GM12878 (cell line): ENCODE data around the gene GALK2. TPM values are rescaled to one million over a fixed set of nuclear protein-coding genes. Genes with fewer than 3 reads are reported as not detected.

ENCODE experiments used
- ATAC-seq: fragments of 200-7000 bp; cut with Tn5 transposase; 3 replicates; pipeline ENCODE4 v1.9.1; 2020; ENCODE audit warnings: mild to moderate bottlenecking, moderate library complexity
- BruUV-seq: library from RNA; stranded (reverse); fragments of 400-500 nt; replicated peaks from 2 replicates; lab custom pipeline; 2021; lab: Mats Ljungman, UMichigan
- CTCF ChIA-PET: fragments of 300-600 bp; sonication (Branson Sonifier 250); formaldehyde crosslinking; extraction: SDS; loops from one replicate; lab custom pipeline; 2021; ENCODE audit warnings: inconsistent platforms; lab: Yijun Ruan, JAX
- POLR2A ChIA-PET: fragments of 350-600 bp; formaldehyde crosslinking; extraction: SDS; loops from one replicate; lab custom pipeline; 2021; ENCODE audit warnings: inconsistent platforms; lab: Charles Lee
- RAD21 ChIA-PET: fragments of 300-600 bp; sonication (Branson Sonifier 250); formaldehyde crosslinking; loops from one replicate; lab custom pipeline; 2023; ENCODE audit warnings: antibody characterized with exemption; ENCODE audit not compliant: unreplicated experiment; lab: Charles Lee
- SMC1A ChIA-PET: fragments of 300-600 bp; sonication (Branson Sonifier 250); formaldehyde crosslinking; loops from one replicate; lab custom pipeline; 2023; ENCODE audit not compliant: unreplicated experiment, uncharacterized antibody; lab: Charles Lee
- DNase-seq: peaks from one replicate; pipeline ENCODE4 v3.0.0-alpha.2; 2011; ENCODE audit warnings: low read depth, low spot score
- FAIRE-seq: peaks from 3 replicates; lab custom pipeline; 2011; peaks lifted over from hg19 to GRCh38; lab: Jason Lieb, UNC
- H2AFZ ChIP-seq: 2 replicates; pipeline ENCODE4 v1.6.0; 2011; ENCODE audit warnings: low read depth, low read length, control low read depth; ENCODE audit not compliant: control insufficient read depth
- H3K27ac ChIP-seq: 2 replicates; pipeline ENCODE4 v1.5.1; 2011; ENCODE audit warnings: control low read depth; ENCODE audit not compliant: control insufficient read depth, insufficient read depth
- H3K27me3 ChIP-seq, 2 experiments: replicated peaks in 1 of 2; 2 replicates each; pipeline versions ENCODE4 v1.6.0 to v1.6.1; 2011; ENCODE audit warnings: low read length in 1 of 2; ENCODE audit not compliant: control insufficient read depth in 2 of 2, insufficient read depth in 2 of 2
- H3K36me3 ChIP-seq, 2 experiments: 2 replicates each; pipeline ENCODE4 v1.5.1; 2011; ENCODE audit warnings: low read length in 1 of 2; ENCODE audit not compliant: control insufficient read depth in 2 of 2, insufficient read depth in 2 of 2
- H3K4me1 ChIP-seq: 2 replicates; pipeline ENCODE4 v1.6.1; 2011; ENCODE audit warnings: mild to moderate bottlenecking, low read length, moderate library complexity, mixed read lengths; ENCODE audit not compliant: control insufficient read depth, insufficient read depth
- H3K4me2 ChIP-seq: 2 replicates; pipeline ENCODE4 v1.6.0; 2011; ENCODE audit warnings: control low read depth; ENCODE audit not compliant: control insufficient read depth, insufficient read depth
- H3K4me3 ChIP-seq: fragments of 200-600 bp; sonication (generic); 2 replicates; pipeline ENCODE4 v1.5.1; 2016
- H3K79me2 ChIP-seq: 2 replicates; pipeline ENCODE4 v1.6.0; 2011; ENCODE audit warnings: low read length; ENCODE audit not compliant: control insufficient read depth, insufficient read depth
- H3K9ac ChIP-seq: 2 replicates; pipeline ENCODE4 v1.8.0; 2011; ENCODE audit warnings: low read length, control low read depth, mixed read lengths; ENCODE audit not compliant: control insufficient read depth, insufficient read depth
- H3K9me3 ChIP-seq: replicated peaks from 3 replicates; pipeline ENCODE4 v1.5.1; 2011; ENCODE audit warnings: mild to moderate bottlenecking, low read length; ENCODE audit not compliant: control insufficient read depth, insufficient read depth
- H4K20me1 ChIP-seq: 2 replicates; pipeline ENCODE4 v1.6.0; 2011; ENCODE audit not compliant: control insufficient read depth, insufficient read depth
- BMI1 ChIP-seq: fragments of 450-650 bp; IDR thresholded peaks from 2 replicates; pipeline ENCODE4 v1.6.1; 2016; ENCODE audit warnings: mild to moderate bottlenecking, moderate library complexity, borderline replicate concordance
- CEBPB ChIP-seq, 2 experiments: fragments of 150-350 bp in 1 of 2; IDR thresholded peaks; 2 replicates each; pipeline ENCODE4 v1.6.1; 2012 to 2014; ENCODE audit warnings: low read depth in 2 of 2, low read length in 2 of 2, borderline replicate concordance in 1 of 2, inconsistent platforms in 1 of 2
- CUX1 ChIP-seq: IDR thresholded peaks from 2 replicates; pipeline ENCODE4 v1.6.1; 2012; ENCODE audit warnings: improper control_type of control experiment, low read depth, low read length; ENCODE audit not compliant: insufficient replicate concordance
- DPF2 ChIP-seq: fragments of 450-650 bp; IDR thresholded peaks from 2 replicates; pipeline ENCODE4 v1.6.1; 2017; ENCODE audit warnings: mild to moderate bottlenecking
- NFIC ChIP-seq: IDR thresholded peaks from 2 replicates; pipeline ENCODE4 v1.6.1; 2012; ENCODE audit warnings: low read depth, mild to moderate bottlenecking, inconsistent platforms, low read length, moderate library complexity
- POLR2AphosphoS2 ChIP-seq: IDR thresholded peaks from 2 replicates; pipeline ENCODE4 v1.6.1; 2011; ENCODE audit warnings: low read depth, mild to moderate bottlenecking, low read length, improper control_type of control experiment, moderate library complexity
- RAD51 ChIP-seq: fragments of 450-650 bp; IDR thresholded peaks from 2 replicates; pipeline ENCODE4 v1.6.1; 2016; ENCODE audit warnings: moderate library complexity, mild to moderate bottlenecking, inconsistent platforms
- TARDBP ChIP-seq: IDR thresholded peaks from 2 replicates; pipeline ENCODE4 v1.6.1; 2016; ENCODE audit warnings: borderline replicate concordance
- TCF3 ChIP-seq: IDR thresholded peaks from 2 replicates; pipeline ENCODE4 v1.6.1; 2012; ENCODE audit warnings: low read depth, mild to moderate bottlenecking, low read length, borderline replicate concordance; ENCODE audit not compliant: insufficient read depth
- ZNF274 ChIP-seq: IDR thresholded peaks from one replicate; pipeline ENCODE4 v1.8.0; 2011; ENCODE audit not compliant: insufficient read length, insufficient read depth
- in situ Hi-C: fragments of 300-500 bp; cut with MboI; formaldehyde crosslinking; loops from 9 replicates; pipeline ENCODE4 v1.14.3; 2018; ENCODE audit warnings: mixed read lengths
- intact Hi-C: fragments of 100-400 bp; cut with micrococcal nuclease; formaldehyde crosslinking; loops from one replicate; pipeline ENCODE4 v1.14.2; 2022; ENCODE audit not compliant: unreplicated experiment
- polyA plus RNA-seq, 11 experiments: library from polyadenylated mRNA; depleted of rRNA in 4 of 11; unstranded in 6 of 11; stranded (reverse) in 5 of 11; fragments of >200 nt; fragmentation: Nextera tagmentation in 4 of 11; fragmentation: Illumina TruSeq in 1 of 11; extraction: Ambion mirVana in 4 of 11; extraction: Trizol in 1 of 11; gene quantifications; 1 replicate in 1 of 11; 2 replicates in 10 of 11; pipeline versions ENCODE4 v1.2.1 to v1.2.3, GENCODE V29; 2011 to 2016; ENCODE audit warnings: inconsistent platforms in 2 of 11, missing spikeins in 2 of 11, low read depth in 1 of 11
- total RNA-seq, 4 experiments: library from RNA; depleted of rRNA in 3 of 4; stranded (reverse); fragments of >200 nt in 3 of 4; fragmentation: Illumina TruSeq in 1 of 4; extraction: Trizol in 1 of 4; gene quantifications; 2 replicates each; pipeline versions ENCODE4 v1.2.1 to v1.2.3, GENCODE V29; 2013 to 2021
- TF ChIP-seq, protein P1 (sequence below): fragments of 450-650 bp; IDR thresholded peaks from 2 replicates; pipeline ENCODE4 v1.6.1; 2017; ENCODE audit warnings: antibody characterized with exemption, mild to moderate bottlenecking, moderate library complexity
- TF ChIP-seq, protein P2 (sequence below): fragments of 450-650 bp; formaldehyde crosslinking; IDR thresholded peaks from 2 replicates; pipeline ENCODE4 v1.5.0; 2022; ENCODE audit warnings: mild to moderate bottlenecking, missing genetic modification characterization

GALK2 gene
- total and polyA plus RNA-seq, 10 of the 15 experiments (the other 5 are each of a cell fraction or from before 2014, with no cell fraction given) = 11.9 to 26.7 (median 15.4) TPM

DNA sequence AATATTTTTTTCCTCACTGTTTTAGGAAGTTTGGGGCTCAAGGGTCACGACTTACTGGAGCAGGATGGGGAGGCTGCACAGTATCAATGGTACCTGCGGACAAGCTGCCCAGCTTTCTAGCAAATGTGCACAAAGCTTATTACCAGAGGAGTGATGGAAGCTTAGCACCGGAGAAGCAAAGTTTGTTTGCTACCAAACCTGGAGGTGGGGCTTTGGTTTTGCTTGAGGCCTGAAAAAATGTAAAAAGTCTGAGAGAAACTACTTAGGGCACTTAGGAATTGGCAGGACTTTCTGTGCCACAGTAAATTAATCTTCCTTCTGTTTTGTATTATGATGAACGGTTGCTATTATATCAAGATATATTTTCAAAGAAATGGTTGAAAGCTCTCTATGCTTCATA, 157.9 kb downstream of the GALK2 start (continued):
- TF ChIP-seq POLR2AphosphoS2 = no peak
- TF ChIP-seq NFIC = no peak
- TF ChIP-seq TCF3 = no peak
- TF ChIP-seq TARDBP = no peak

- Histone ChIP-seq H3K27me3 (no peaks in the 10 kb centered on the region), H3K27ac (no peak overlapping the region), H3K4me1 (no peaks in the 10 kb centered on the region), H2AFZ (no peak overlapping the region), H3K4me2 (no peak overlapping the region), H4K20me1 (no peaks in the 10 kb centered on the region), H3K9me3 (no peaks in the 10 kb centered on the region), H3K9ac (no peak overlapping the region), H3K79me2 (no peaks in the 10 kb centered on the region), H3K36me3 (no peaks in the 10 kb centered on the region), H3K4me3 (no peak overlapping the region)
- POLR2A ChIA-PET = no interaction called here
- FAIRE-seq (no peak), ATAC-seq (no peak), DNase-seq (no peak)
- CTCF ChIA-PET = interaction anchor here (0.7 to 1.0 kb wide), 2 partner anchors 9 to 14 kb away, joined by 3 read pairs; no protein-coding TSS in a partner anchor
- SMC1A ChIA-PET = no interaction called here
- intact Hi-C loops = no loop called here
- RAD21 ChIA-PET = no interaction called here
- BruUV-seq = no TSS peak
- in situ Hi-C loops = no loop called here
- TF ChIP-seq CUX1 (no peak), ZNF274 (no peak), CEBPB (IDR thresholded peaks at IDR 0.05; ENCODE audit: borderline replicate concordance in 1 of 2, low read depth in 2 of 2, low read length in 2 of 2) (no peak), DPF2 (no peak), RAD51 (no peak), BMI1 (no peak)
- TF ChIP-seq, protein P1, sequence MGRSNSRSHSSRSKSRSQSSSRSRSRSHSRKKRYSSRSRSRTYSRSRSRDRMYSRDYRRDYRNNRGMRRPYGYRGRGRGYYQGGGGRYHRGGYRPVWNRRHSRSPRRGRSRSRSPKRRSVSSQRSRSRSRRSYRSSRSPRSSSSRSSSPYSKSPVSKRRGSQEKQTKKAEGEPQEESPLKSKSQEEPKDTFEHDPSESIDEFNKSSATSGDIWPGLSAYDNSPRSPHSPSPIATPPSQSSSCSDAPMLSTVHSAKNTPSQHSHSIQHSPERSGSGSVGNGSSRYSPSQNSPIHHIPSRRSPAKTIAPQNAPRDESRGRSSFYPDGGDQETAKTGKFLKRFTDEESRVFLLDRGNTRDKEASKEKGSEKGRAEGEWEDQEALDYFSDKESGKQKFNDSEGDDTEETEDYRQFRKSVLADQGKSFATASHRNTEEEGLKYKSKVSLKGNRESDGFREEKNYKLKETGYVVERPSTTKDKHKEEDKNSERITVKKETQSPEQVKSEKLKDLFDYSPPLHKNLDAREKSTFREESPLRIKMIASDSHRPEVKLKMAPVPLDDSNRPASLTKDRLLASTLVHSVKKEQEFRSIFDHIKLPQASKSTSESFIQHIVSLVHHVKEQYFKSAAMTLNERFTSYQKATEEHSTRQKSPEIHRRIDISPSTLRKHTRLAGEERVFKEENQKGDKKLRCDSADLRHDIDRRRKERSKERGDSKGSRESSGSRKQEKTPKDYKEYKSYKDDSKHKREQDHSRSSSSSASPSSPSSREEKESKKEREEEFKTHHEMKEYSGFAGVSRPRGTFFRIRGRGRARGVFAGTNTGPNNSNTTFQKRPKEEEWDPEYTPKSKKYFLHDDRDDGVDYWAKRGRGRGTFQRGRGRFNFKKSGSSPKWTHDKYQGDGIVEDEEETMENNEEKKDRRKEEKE = no peak
- TF ChIP-seq, protein P2, sequence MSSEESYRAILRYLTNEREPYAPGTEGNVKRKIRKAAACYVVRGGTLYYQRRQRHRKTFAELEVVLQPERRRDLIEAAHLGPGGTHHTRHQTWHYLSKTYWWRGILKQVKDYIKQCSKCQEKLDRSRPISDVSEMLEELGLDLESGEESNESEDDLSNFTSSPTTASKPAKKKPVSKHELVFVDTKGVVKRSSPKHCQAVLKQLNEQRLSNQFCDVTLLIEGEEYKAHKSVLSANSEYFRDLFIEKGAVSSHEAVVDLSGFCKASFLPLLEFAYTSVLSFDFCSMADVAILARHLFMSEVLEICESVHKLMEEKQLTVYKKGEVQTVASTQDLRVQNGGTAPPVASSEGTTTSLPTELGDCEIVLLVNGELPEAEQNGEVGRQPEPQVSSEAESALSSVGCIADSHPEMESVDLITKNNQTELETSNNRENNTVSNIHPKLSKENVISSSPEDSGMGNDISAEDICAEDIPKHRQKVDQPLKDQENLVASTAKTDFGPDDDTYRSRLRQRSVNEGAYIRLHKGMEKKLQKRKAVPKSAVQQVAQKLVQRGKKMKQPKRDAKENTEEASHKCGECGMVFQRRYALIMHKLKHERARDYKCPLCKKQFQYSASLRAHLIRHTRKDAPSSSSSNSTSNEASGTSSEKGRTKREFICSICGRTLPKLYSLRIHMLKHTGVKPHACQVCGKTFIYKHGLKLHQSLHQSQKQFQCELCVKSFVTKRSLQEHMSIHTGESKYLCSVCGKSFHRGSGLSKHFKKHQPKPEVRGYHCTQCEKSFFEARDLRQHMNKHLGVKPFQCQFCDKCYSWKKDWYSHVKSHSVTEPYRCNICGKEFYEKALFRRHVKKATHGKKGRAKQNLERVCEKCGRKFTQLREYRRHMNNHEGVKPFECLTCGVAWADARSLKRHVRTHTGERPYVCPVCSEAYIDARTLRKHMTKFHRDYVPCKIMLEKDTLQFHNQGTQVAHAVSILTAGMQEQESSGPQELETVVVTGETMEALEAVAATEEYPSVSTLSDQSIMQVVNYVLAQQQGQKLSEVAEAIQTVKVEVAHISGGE = no peak
Measured at GRCh38 chr15:49328941-49329340, 158.9 kb downstream of the GALK2 start.
